Amygdala (tissue), 56 donors: ENCODE results near the gene AMIGO3.

Experiments
- DNase-seq, 56 donors: peaks; one replicate each; lab custom pipeline; 2025; lab: John Stamatoyannopoulos, UW

Gene AMIGO3

GRCh38 chr3:49671291-49672288 lies 47.9 kb downstream of the AMIGO3 start:
- no peak for DNase-seq

DNA sequence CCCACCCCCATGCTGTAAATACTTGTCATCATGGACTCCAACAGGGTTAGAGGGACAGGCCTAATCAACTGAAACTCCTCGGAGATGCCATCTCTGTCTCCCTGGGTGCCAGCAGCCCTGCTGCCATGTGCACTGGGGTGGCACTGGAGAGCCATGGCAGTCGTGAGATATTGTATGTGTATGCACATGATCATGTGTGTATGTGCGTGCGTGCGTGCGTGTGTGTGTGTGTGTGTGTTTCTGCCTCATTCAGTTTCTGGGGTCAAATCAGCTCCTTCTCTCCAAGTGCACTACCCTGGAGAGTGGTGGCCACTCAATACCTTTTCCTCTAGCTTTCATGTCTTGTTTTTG lies 48.6 kb downstream of the AMIGO3 start:
- DNase-seq = no peak

GRCh38 chr3:49669352-49669751 lies 50.1 kb downstream of the AMIGO3 start:
- no peak for DNase-seq

GRCh38 chr3:49668861-49669260 lies 50.6 kb downstream of the AMIGO3 start:
- DNase-seq = no peak

DNA sequence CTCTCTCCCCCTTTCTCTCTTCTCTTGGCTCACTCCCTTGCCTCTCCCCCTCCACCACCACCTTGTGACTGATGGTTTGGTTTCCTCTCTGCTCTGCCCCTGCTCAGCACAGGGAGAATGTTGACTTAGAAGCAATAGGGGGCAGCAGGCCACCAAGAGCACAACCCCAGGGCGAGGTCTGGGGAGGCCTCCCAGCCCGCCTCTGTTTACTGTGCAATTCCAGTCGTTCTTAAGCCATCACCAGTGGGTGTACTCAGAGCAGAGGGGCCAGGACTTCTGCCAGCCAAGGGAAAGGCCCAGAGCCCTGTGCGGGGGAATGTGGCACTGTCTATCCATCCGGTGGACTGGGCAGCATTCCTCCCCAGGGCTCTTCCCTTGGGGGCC lies 51.1 kb downstream of the AMIGO3 start:
- no peak for DNase-seq

- DNase-seq = peak in 3 of 56 donors; percentile 7 to 19 (median 9)
Measured at GRCh38 chr3:49667701-49668413, 51.6 kb downstream of the AMIGO3 start.
